ENCODE measurements around the gene ARL11.

The ARL11 gene

GRCh38 chr13:49649963-49650312 lies 21.6 kb downstream of the ARL11 start:
- H4K20me1 ChIP-seq, result no peaks in the 10 kb centered on the region
- H3K9ac ChIP-seq, result no peak overlapping the region
- H3K4me3 ChIP-seq, result no peak overlapping the region
- no peak overlapping the region for H3K27ac ChIP-seq
- peaks cover 20 to 47% (median 38%) of the 10 kb centered on the region in 10 experiments for H3K4me1 ChIP-seq
- no peaks in the 10 kb centered on the region for H3K9me3 ChIP-seq (replicated peaks in 1 of 11)
- no peak for TF ChIP-seq Cebpa-rat (IDR thresholded peaks at IDR 0.05)
- no peaks in the 10 kb centered on the region for H3K27me3 ChIP-seq
- H3K36me3 ChIP-seq, result peaks cover 0 to 8% (median 0%) of the 10 kb centered on the region in 11 experiments; a peak in 2 of 22 replicates
- H3K4me2 ChIP-seq, result 0 out of 22 replicates have a peak overlapping the region, but pooled peaks of 1 of the 11 experiments have one; percentile 11

DNA sequence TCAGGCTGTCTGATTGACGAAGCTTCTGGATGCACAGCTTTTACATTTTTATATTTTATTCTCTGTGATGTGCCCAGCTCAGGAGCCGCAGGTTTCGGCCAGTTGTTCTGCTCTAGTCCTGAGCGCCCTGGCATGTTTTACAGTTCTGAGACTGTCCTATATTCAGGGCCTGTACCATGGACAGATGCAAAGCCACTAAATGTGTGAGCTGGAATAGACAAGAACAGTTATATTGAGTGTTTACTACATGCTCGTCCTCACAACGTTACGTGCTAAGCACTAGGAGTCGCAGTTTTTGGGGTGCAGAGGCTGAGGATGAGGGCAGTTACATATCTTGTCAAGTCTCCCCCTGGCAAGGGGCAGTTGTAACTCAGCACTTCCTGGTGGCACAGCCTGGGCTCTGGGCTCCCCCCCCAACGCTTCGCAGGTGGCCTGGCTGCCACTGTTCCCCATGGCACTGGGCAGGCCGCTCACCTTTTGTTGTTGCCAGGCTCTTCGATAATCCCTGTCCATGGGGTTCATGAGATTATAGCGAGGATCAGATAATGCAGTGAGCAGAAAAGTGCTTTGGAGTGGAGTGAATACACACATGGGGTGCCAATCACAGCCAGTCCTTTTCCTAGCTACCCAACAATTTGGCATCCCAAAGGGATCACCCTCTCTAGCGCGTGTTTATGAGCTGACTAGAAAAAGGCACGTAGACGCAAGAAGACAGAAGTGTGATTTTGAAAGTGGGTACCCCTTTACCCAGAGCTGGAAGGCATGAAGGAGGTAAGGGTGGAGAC lies 23.5 kb downstream of the ARL11 start:
- no peak overlapping the region for H3K4me3 ChIP-seq
- peaks cover 0 to 15% (median 4%) of the 10 kb centered on the region in 11 experiments; a peak in 9 of 22 replicates for H3K36me3 ChIP-seq

GRCh38 chr13:49652355-49653305 lies 24.3 kb downstream of the ARL11 start:
- Histone ChIP-seq H3K27me3 (no peaks in the 10 kb centered on the region), H3K36me3 (peaks cover 0 to 23% (median 12%) of the 10 kb centered on the region in 11 experiments; a peak in 18 of 22 replicates), H3K4me2 (peak overlapping the region in 10 of 11 experiments; percentile 11 to 65 (median 41); a peak in 13 of 22 replicates), H3K4me1 (peaks cover 9 to 32% (median 24%) of the 10 kb centered on the region in 10 experiments), H4K20me1 (no peaks in the 10 kb centered on the region), H3K4me3 (no peak overlapping the region), H3K9ac (peak overlapping the region in 1 of 11 experiments; percentile 36; a peak in 3 of 22 replicates), H3K9me3 (replicated peaks in 1 of 11) (no peaks in the 10 kb centered on the region), H3K27ac (peak overlapping the region in 3 of 11 experiments; percentile 29 to 55 (median 42); a peak in 4 of 22 replicates)
- TF ChIP-seq Cebpa-rat (IDR thresholded peaks at IDR 0.05), result no peak

More for the DNA sequence above, 23.5 kb downstream of the ARL11 start:
- TF ChIP-seq Cebpa-rat (IDR thresholded peaks at IDR 0.05), result no peak
- no peaks in the 10 kb centered on the region for H3K9me3 ChIP-seq (replicated peaks in 1 of 11)
- H3K27ac ChIP-seq, result peak overlapping the region in 3 of 11 experiments; percentile 29 to 55 (median 42); a peak in 6 of 22 replicates
- peaks cover 11 to 34% (median 27%) of the 10 kb centered on the region in 10 experiments for H3K4me1 ChIP-seq
- no peaks in the 10 kb centered on the region for H4K20me1 ChIP-seq
- peak overlapping the region in 1 of 11 experiments; percentile 36; a peak in 2 of 22 replicates for H3K9ac ChIP-seq
- peak overlapping the region in 6 of 11 experiments; percentile 17 to 65 (median 52); a peak in 10 of 22 replicates for H3K4me2 ChIP-seq
- H3K27me3 ChIP-seq, result no peaks in the 10 kb centered on the region

DNA sequence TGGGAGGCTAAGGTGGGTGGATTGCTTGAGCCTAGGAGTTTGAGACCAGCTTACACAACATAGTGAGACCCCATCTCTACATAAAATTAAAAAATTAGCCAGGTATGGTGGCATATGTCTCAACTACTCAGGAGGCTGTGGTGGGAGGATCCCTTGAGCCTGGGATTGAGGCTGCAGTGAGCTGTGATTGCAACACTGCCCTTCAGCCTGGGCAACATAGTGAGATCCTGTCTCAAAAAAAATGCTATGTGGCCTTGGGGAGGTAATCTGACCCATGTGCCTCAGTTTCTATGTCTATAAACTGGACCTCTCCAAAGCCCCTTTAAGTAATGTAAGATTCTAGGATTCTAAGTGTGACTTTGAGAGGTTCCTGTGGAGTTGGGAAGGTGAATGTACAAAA lies 25.2 kb downstream of the ARL11 start:
- peak overlapping the region in 1 of 11 experiments; percentile 20; a peak in 1 of 22 replicates for H3K27ac ChIP-seq
- H3K9me3 ChIP-seq (replicated peaks in 1 of 11), result no peaks in the 10 kb centered on the region
- no peaks in the 10 kb centered on the region for H4K20me1 ChIP-seq
- peaks cover 0 to 32% (median 21%) of the 10 kb centered on the region in 11 experiments; a peak in 21 of 22 replicates for H3K36me3 ChIP-seq
- TF ChIP-seq Cebpa-rat (IDR thresholded peaks at IDR 0.05), result peak in 1 of 11 experiments; percentile 46; a peak in 1 of 22 replicates
- peaks cover 9 to 32% (median 24%) of the 10 kb centered on the region in 10 experiments for H3K4me1 ChIP-seq
- no peak overlapping the region for H3K9ac ChIP-seq
- H3K4me3 ChIP-seq, result no peak overlapping the region
- peak overlapping the region in 6 of 11 experiments; percentile 9 to 65 (median 38); a peak in 8 of 22 replicates for H3K4me2 ChIP-seq
- no peaks in the 10 kb centered on the region for H3K27me3 ChIP-seq

- H3K9me3 ChIP-seq (replicated peaks in 1 of 11), result no peaks in the 10 kb centered on the region
These were observed 25.7 kb downstream of the ARL11 start for GRCh38 chr13:49654011-49654410.

DNA sequence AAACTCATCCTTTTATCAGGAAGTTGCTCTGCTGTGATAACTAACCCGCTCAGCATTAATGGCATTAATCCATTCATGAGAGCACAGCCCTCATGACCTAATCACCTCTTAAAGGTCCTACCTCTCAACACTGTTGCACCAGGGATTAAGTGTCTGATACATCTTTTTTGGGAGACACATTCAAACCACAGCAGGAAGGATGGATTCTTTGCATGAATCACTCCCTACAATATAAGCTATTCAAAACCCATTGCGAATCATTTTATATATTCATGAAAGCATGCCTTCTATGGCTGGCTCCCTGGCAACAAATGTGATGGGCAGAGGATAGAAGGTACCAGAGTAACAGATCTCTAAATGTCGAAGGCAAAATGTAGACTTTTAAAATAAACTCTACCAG lies 27.6 kb downstream of the ARL11 start:
- no peak for TF ChIP-seq Cebpa-rat (IDR thresholded peaks at IDR 0.05)
- no peak overlapping the region for H3K9ac ChIP-seq
- H3K27me3 ChIP-seq, result no peaks in the 10 kb centered on the region
- peaks cover 14 to 56% (median 45%) of the 10 kb centered on the region in 11 experiments for H3K36me3 ChIP-seq
- H3K27ac ChIP-seq, result 0 out of 22 replicates have a peak overlapping the region, but pooled peaks of 1 of the 11 experiments have one; percentile 24
- no peaks in the 10 kb centered on the region for H3K9me3 ChIP-seq (replicated peaks in 1 of 11)
- peaks cover 9 to 32% (median 24%) of the 10 kb centered on the region in 10 experiments for H3K4me1 ChIP-seq
- no peaks in the 10 kb centered on the region; a peak in 2 of 22 replicates for H4K20me1 ChIP-seq
- H3K4me3 ChIP-seq, result no peak overlapping the region
- peak overlapping the region in 4 of 11 experiments; percentile 5 to 35 (median 24); a peak in 3 of 22 replicates for H3K4me2 ChIP-seq

More at GRCh38 chr13:49654011-49654410, 25.7 kb downstream of the ARL11 start:
- Histone ChIP-seq H3K4me3 (no peak overlapping the region), H4K20me1 (no peaks in the 10 kb centered on the region), H3K27me3 (no peaks in the 10 kb centered on the region), H3K9ac (no peak overlapping the region), H3K36me3 (peaks cover 2 to 37% (median 26%) of the 10 kb centered on the region in 11 experiments; a peak in 21 of 22 replicates), H3K4me1 (peaks cover 9 to 32% (median 24%) of the 10 kb centered on the region in 10 experiments), H3K27ac (no peak overlapping the region), H3K4me2 (peak overlapping the region in 2 of 11 experiments; percentile 18 to 65; a peak in 2 of 22 replicates)
- no peak for TF ChIP-seq Cebpa-rat (IDR thresholded peaks at IDR 0.05)

DNA sequence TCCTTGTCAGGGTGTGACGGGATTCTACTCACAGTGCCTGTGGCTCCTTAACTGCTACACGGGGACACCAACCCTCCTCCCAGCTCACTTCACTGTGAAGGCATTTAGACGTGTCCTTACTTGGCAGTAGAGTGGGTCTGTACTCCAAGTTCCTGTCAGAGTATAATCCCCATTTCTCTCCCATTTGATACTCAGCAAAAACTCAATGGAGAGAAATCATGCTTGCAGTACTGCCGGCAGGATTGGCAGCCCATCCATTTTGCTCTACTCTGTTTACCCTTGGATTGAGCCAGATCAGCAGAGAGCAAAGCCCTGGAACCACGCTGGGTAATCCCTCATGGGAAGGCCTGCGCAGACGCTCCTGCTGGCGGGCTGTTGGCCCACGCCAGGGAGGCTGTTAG lies 28.9 kb downstream of the ARL11 start:
- H3K4me1 ChIP-seq, result peaks cover 9 to 25% (median 19%) of the 10 kb centered on the region in 10 experiments; a peak in 19 of 20 replicates
- peaks cover 27 to 69% (median 58%) of the 10 kb centered on the region in 11 experiments for H3K36me3 ChIP-seq
- H4K20me1 ChIP-seq, result no peaks in the 10 kb centered on the region; a peak in 2 of 22 replicates
- H3K9me3 ChIP-seq (replicated peaks in 1 of 11), result no peaks in the 10 kb centered on the region
- no peak overlapping the region for H3K27ac ChIP-seq
- no peak overlapping the region for H3K9ac ChIP-seq
- TF ChIP-seq Cebpa-rat (IDR thresholded peaks at IDR 0.05), result no peak
- H3K4me3 ChIP-seq, result no peak overlapping the region
- H3K27me3 ChIP-seq, result no peaks in the 10 kb centered on the region
- H3K4me2 ChIP-seq, result no peak overlapping the region

DNA sequence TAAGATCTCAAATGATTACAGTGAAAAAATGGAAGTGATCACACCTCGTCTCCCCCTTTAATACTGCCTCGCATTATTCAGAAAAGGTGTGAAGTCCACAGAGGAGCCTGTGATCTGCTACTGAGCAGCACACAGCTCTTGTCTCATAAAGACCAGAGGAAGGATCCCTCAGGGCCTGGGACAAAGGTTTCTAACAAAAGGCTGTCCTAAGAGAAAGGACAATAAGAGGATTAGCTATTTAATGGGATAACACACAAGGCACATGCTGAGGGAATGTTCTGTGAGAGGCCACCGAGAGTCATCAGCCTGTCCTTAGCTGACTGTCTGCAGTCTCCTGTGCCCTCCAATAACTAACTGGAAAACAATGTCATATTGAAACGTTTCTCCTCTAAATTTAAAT lies 36.3 kb downstream of the ARL11 start:
- Histone ChIP-seq H3K27ac (no peak overlapping the region), H3K4me3 (no peak overlapping the region)
- no peak for TF ChIP-seq Cebpa-rat (IDR thresholded peaks at IDR 0.05)

More for the DNA sequence above, 36.3 kb downstream of the ARL11 start:
- no peaks in the 10 kb centered on the region for H3K4me1 ChIP-seq
- no peaks in the 10 kb centered on the region for H3K9me3 ChIP-seq (replicated peaks in 1 of 11)
- no peak overlapping the region for H3K9ac ChIP-seq
- H3K36me3 ChIP-seq, result peaks cover 58 to 98% (median 87%) of the 10 kb centered on the region in 11 experiments
- H3K4me2 ChIP-seq, result no peak overlapping the region
- H4K20me1 ChIP-seq, result peaks cover 0 to 14% (median 1%) of the 10 kb centered on the region in 11 experiments; a peak in 7 of 22 replicates
- no peaks in the 10 kb centered on the region for H3K27me3 ChIP-seq

Data from BLaER1 treated with 17β-estradiol and CSF1 and Interleukin-3, amounts not matched to agents 10 nM and 100 nM (cell line).